Fibroblast of lung (primary cell): ENCODE results near the gene MMP11. TPM values are rescaled to one million over a fixed set of nuclear protein-coding genes. Genes with fewer than 3 reads are reported as not detected.

ENCODE experiments used
- DNase-seq, 2 donors: peaks; one replicate each; pipeline versions ENCODE4 v3.0.0 to v3.0.0-alpha.2; 2010; ENCODE audit warnings: low read depth in 2 of 2
- H2AFZ ChIP-seq: 2 replicates; pipeline ENCODE4 v1.5.1; 2012; ENCODE audit warnings: low read length, control low read depth, inconsistent platforms
- H3K27ac ChIP-seq: 2 replicates; pipeline ENCODE4 v1.5.1; 2011; ENCODE audit warnings: low read length, control low read depth; ENCODE audit not compliant: insufficient read depth
- H3K27me3 ChIP-seq: 2 replicates; pipeline ENCODE4 v1.5.1; 2011; ENCODE audit warnings: mild to moderate bottlenecking, low read length; ENCODE audit not compliant: control insufficient read depth, insufficient read depth
- H3K36me3 ChIP-seq: 2 replicates; pipeline ENCODE4 v1.5.1; 2011; ENCODE audit warnings: low read length; ENCODE audit not compliant: control insufficient read depth, insufficient read depth
- H3K4me1 ChIP-seq: 2 replicates; pipeline ENCODE4 v1.5.1; 2011; ENCODE audit warnings: low read length; ENCODE audit not compliant: control insufficient read depth, insufficient read depth; ENCODE audit errors: extremely low read depth
- H3K4me2 ChIP-seq: 2 replicates; pipeline ENCODE4 v1.5.1; 2011; ENCODE audit warnings: low read length, control low read depth; ENCODE audit not compliant: insufficient read depth; ENCODE audit errors: extremely low read depth
- H3K4me3 ChIP-seq, 4 experiments: fragments of 200-600 bp in 1 of 4; sonication (generic) in 1 of 4; replicated peaks in 1 of 4; 2 replicates each; pipeline ENCODE4 v1.5.1; 2011 to 2016; ENCODE audit warnings: low read length in 4 of 4, low read depth in 3 of 4, mild to moderate bottlenecking in 3 of 4, control low read depth in 2 of 4, inconsistent platforms in 1 of 4, mixed read lengths in 1 of 4; ENCODE audit not compliant: insufficient read depth in 1 of 4; ENCODE audit errors: control extremely low read depth in 1 of 4
- H3K79me2 ChIP-seq: 2 replicates; pipeline ENCODE4 v1.5.1; 2012; ENCODE audit warnings: mild to moderate bottlenecking, low read length, inconsistent platforms; ENCODE audit not compliant: control insufficient read depth, insufficient read depth
- H3K9ac ChIP-seq: 2 replicates; pipeline ENCODE4 v1.5.1; 2011; ENCODE audit warnings: mild to moderate bottlenecking, low read length, control low read depth; ENCODE audit not compliant: insufficient read depth
- H3K9me3 ChIP-seq: 2 replicates; pipeline ENCODE4 v1.5.1; 2012; ENCODE audit warnings: low read depth, low read length; ENCODE audit not compliant: control insufficient read depth, insufficient read depth
- H4K20me1 ChIP-seq: 2 replicates; pipeline ENCODE4 v1.5.1; 2011; ENCODE audit warnings: low read length; ENCODE audit not compliant: control insufficient read depth, insufficient read depth; ENCODE audit errors: extremely low read depth
- CTCF ChIP-seq, 2 donors: IDR thresholded peaks in 1 of 2; conservative IDR thresholded peaks in 1 of 2; 1 replicate in 1 of 2; 2 replicates in 1 of 2; pipeline ENCODE4 v1.5.1; 2011 to 2012; ENCODE audit warnings: low read length in 2 of 2, control low read depth in 1 of 2, inconsistent platforms in 1 of 2, low read depth in 1 of 2, mild to moderate bottlenecking in 1 of 2
- EZH2 ChIP-seq: IDR thresholded peaks from 2 replicates; pipeline ENCODE4 v1.5.1; 2012; ENCODE audit warnings: low read length, control low read depth, mild to moderate bottlenecking; ENCODE audit errors: missing control alignments
- polyA plus RNA-seq, 2 donors: library from polyadenylated mRNA; depleted of rRNA in 1 of 2; stranded (reverse) in 1 of 2; unstranded in 1 of 2; fragments of >200 nt; gene quantifications; 2 replicates each; pipeline ENCODE4 v1.2.1, GENCODE V29; 2011 to 2012; ENCODE audit warnings: missing spikeins in 1 of 2
- total RNA-seq: library from RNA; depleted of rRNA; stranded (reverse); fragments of >200 nt; gene quantifications from 2 replicates; pipeline ENCODE4 v1.2.1, GENCODE V29; 2014

The MMP11 gene
- total and polyA plus RNA-seq, 2 donors (not counting 1 experiment from before 2014, with no cell fraction given): 4.5 to 8.8 TPM

GRCh38 chr22:23781511-23782183, 9.0 kb downstream of the MMP11 start:
- no peak overlapping the region for H3K27ac ChIP-seq
- TF ChIP-seq CTCF (conservative IDR thresholded peaks at IDR 0.05 in 1 of 2, IDR thresholded peaks at IDR 0.05 in 1 of 2; ENCODE audit: low read depth in 1 of 2, low read length in 2 of 2): no peak
- TF ChIP-seq EZH2: no peak
- DNase-seq: peak; percentile 52 to 59
- H2AFZ ChIP-seq: no peak overlapping the region
- H3K4me3 ChIP-seq: no peak overlapping the region
- no peaks in the 10 kb centered on the region for H3K27me3 ChIP-seq
- H3K4me1 ChIP-seq: peaks cover 7% of the 10 kb centered on the region
- H3K36me3 ChIP-seq: no peaks in the 10 kb centered on the region
- H3K9ac ChIP-seq: no peak overlapping the region
- no peak overlapping the region for H3K4me2 ChIP-seq
- H4K20me1 ChIP-seq: no peaks in the 10 kb centered on the region
- no peaks in the 10 kb centered on the region for H3K9me3 ChIP-seq
- no peaks in the 10 kb centered on the region for H3K79me2 ChIP-seq

- no peak for TF ChIP-seq EZH2
- TF ChIP-seq CTCF (conservative IDR thresholded peaks at IDR 0.05 in 1 of 2, IDR thresholded peaks at IDR 0.05 in 1 of 2; ENCODE audit: low read depth in 1 of 2, low read length in 2 of 2): no peak
- H3K4me3 ChIP-seq: no peak overlapping the region
- DNase-seq: no peak
- no peaks in the 10 kb centered on the region for H4K20me1 ChIP-seq
- H3K4me2 ChIP-seq: no peak overlapping the region
- peaks cover 7% of the 10 kb centered on the region for H3K4me1 ChIP-seq
- no peaks in the 10 kb centered on the region for H3K9me3 ChIP-seq
- H3K27ac ChIP-seq: no peak overlapping the region
- no peaks in the 10 kb centered on the region for H3K27me3 ChIP-seq
- peaks cover under 1% of the 10 kb centered on the region for H3K79me2 ChIP-seq
- no peak overlapping the region for H3K9ac ChIP-seq
- no peaks in the 10 kb centered on the region for H3K36me3 ChIP-seq
- H2AFZ ChIP-seq: no peak overlapping the region
Observed at GRCh38 chr22:23782252-23782651, 9.6 kb downstream of the MMP11 start.

GRCh38 chr22:23782703-23783102, 10.1 kb downstream of the MMP11 start:
- H4K20me1 ChIP-seq: no peaks in the 10 kb centered on the region
- peaks cover 7% of the 10 kb centered on the region for H3K4me1 ChIP-seq
- TF ChIP-seq EZH2 (no peak), CTCF (conservative IDR thresholded peaks at IDR 0.05 in 1 of 2, IDR thresholded peaks at IDR 0.05 in 1 of 2; ENCODE audit: low read depth in 1 of 2, low read length in 2 of 2) (no peak)
- no peak for DNase-seq
- H3K27ac ChIP-seq: no peak overlapping the region
- H3K36me3 ChIP-seq: no peaks in the 10 kb centered on the region
- H3K27me3 ChIP-seq: no peaks in the 10 kb centered on the region
- H3K9ac ChIP-seq: no peak overlapping the region
- peaks cover 5% of the 10 kb centered on the region for H3K79me2 ChIP-seq
- no peak overlapping the region for H3K4me2 ChIP-seq
- no peak overlapping the region for H3K4me3 ChIP-seq
- H2AFZ ChIP-seq: no peak overlapping the region
- H3K9me3 ChIP-seq: no peaks in the 10 kb centered on the region
